Stimulated activated CD4-positive, alpha-beta T cell treated with anti-CD3 and anti-CD28 coated beads, Interleukin-15, amount 100 ng/mL, for 1 hour (primary cell): ENCODE measurements around the gene INSIG1.

Source experiments
- DNase-seq, 2 donors: peaks; one replicate each; pipeline ENCODE4 v3.0.0-alpha.2; 2020; ENCODE audit warnings: low read depth in 1 of 2, low spot score in 1 of 2

INSIG1 gene

GRCh38 chr7:155344618-155345433, 47.1 kb downstream of the INSIG1 start:
- peak; percentile 73 to 83 for DNase-seq

- DNase-seq = no peak
Measured at GRCh38 chr7:155345490-155345889, 47.8 kb downstream of the INSIG1 start.

GRCh38 chr7:155346285-155346684, 48.6 kb downstream of the INSIG1 start:
- no peak for DNase-seq

- DNase-seq = no peak
Measured at GRCh38 chr7:155348806-155349205, 51.1 kb downstream of the INSIG1 start.

- DNase-seq = no peak
Measured at GRCh38 chr7:155349601-155350331, 52.1 kb downstream of the INSIG1 start.

GRCh38 chr7:155351120-155351870, 53.6 kb downstream of the INSIG1 start:
- DNase-seq = no peak

GRCh38 chr7:155352076-155352752, 54.5 kb downstream of the INSIG1 start:
- DNase-seq = no peak

GRCh38 chr7:155352753-155353115, 55.1 kb downstream of the INSIG1 start:
- DNase-seq = no peak

- no peak for DNase-seq
Measured at GRCh38 chr7:155353256-155353897, 55.7 kb downstream of the INSIG1 start.

GRCh38 chr7:155354371-155355048, 56.8 kb downstream of the INSIG1 start:
- DNase-seq = no peak

- DNase-seq = no peak
Measured at GRCh38 chr7:155355176-155355575, 57.5 kb downstream of the INSIG1 start.

GRCh38 chr7:155355745-155356144, 58.1 kb downstream of the INSIG1 start:
- no peak for DNase-seq

- no peak for DNase-seq
Measured at GRCh38 chr7:155356323-155357105, 58.8 kb downstream of the INSIG1 start.

GRCh38 chr7:155357573-155358041, 59.9 kb downstream of the INSIG1 start:
- DNase-seq = no peak

GRCh38 chr7:155358066-155358947, 60.6 kb downstream of the INSIG1 start:
- DNase-seq = no peak

- DNase-seq = no peak
Measured at GRCh38 chr7:155358948-155359712, 61.5 kb downstream of the INSIG1 start.
